SU-DHL-6 (cell line): ENCODE measurements around the gene ELL2.

ENCODE experiments used
- H2AFZ ChIP-seq: fragments of 200-600 bp; sonication (generic); 2 replicates; pipeline ENCODE4 v1.6.1; 2014; ENCODE audit warnings: low read depth, mild to moderate bottlenecking, moderate library complexity, mixed read lengths, antibody characterized with exemption, low read length; ENCODE audit not compliant: severe bottlenecking
- H3F3A ChIP-seq: fragments of 200-600 bp; shearing (Covaris generic); 2 replicates; pipeline ENCODE4 v1.6.0; 2016; ENCODE audit warnings: antibody characterized with exemption, mild to moderate bottlenecking; ENCODE audit not compliant: insufficient read depth
- H3K27ac ChIP-seq: fragments of 200-600 bp; sonication (generic); 2 replicates; pipeline ENCODE4 v1.5.1; 2016; ENCODE audit warnings: low read depth, mild to moderate bottlenecking, low read length, moderate library complexity, mixed read lengths
- H3K27me3 ChIP-seq: fragments of 200-600 bp; sonication (generic), shearing (Covaris generic); 2 replicates; pipeline ENCODE4 v1.6.0; 2014; ENCODE audit warnings: mild to moderate bottlenecking, low read length
- H3K36me3 ChIP-seq: fragments of 200-600 bp; sonication (generic); 2 replicates; pipeline ENCODE4 v1.6.1; 2014; ENCODE audit warnings: mild to moderate bottlenecking, low read length, mixed read lengths
- H3K4me2 ChIP-seq: fragments of 300-600, 200-600 bp; shearing (Covaris generic), sonication (generic); 2 replicates; pipeline ENCODE4 v1.6.0; 2014; ENCODE audit warnings: low read length, low read depth, mild to moderate bottlenecking; ENCODE audit not compliant: poor library complexity, severe bottlenecking
- H3K4me3 ChIP-seq: fragments of 200-600 bp; sonication (generic); 2 replicates; pipeline ENCODE4 v1.5.1; 2014; ENCODE audit warnings: antibody characterized with exemption, low read length, mild to moderate bottlenecking, mixed read lengths; ENCODE audit not compliant: insufficient read depth, poor library complexity, severe bottlenecking
- H3K79me2 ChIP-seq: fragments of 200-600 bp; sonication (generic); 2 replicates; pipeline ENCODE4 v1.6.1; 2014; ENCODE audit warnings: mild to moderate bottlenecking, low read length, moderate library complexity; ENCODE audit not compliant: insufficient read depth
- H3K9ac ChIP-seq: fragments of 200-600 bp; sonication (generic); 2 replicates; pipeline ENCODE4 v1.7.0; 2014; ENCODE audit warnings: mild to moderate bottlenecking, low read length
- H3K9me2 ChIP-seq: fragments of 200-600 bp; sonication (generic); replicated peaks from 2 replicates; pipeline ENCODE4 v1.6.1; 2014; ENCODE audit warnings: low read length; ENCODE audit not compliant: insufficient read depth
- H3K9me3 ChIP-seq: fragments of 200-600 bp; sonication (generic); 2 replicates; pipeline ENCODE4 v1.6.1; 2014; ENCODE audit warnings: low read length, mixed read lengths; ENCODE audit not compliant: insufficient read depth
- H4K20me1 ChIP-seq: fragments of 200-600 bp; sonication (generic); 2 replicates; pipeline ENCODE4 v1.6.1; 2014; ENCODE audit warnings: low read depth, mild to moderate bottlenecking, antibody characterized with exemption, low read length, moderate library complexity, mixed read lengths
- CTCF ChIP-seq: fragments of 200-600 bp; sonication (generic); IDR thresholded peaks from one replicate; pipeline ENCODE4 v1.5.1; 2017; ENCODE audit warnings: antibody characterized with exemption, mild to moderate bottlenecking, low read length, moderate library complexity; ENCODE audit not compliant: insufficient read depth, poor library complexity, severe bottlenecking
- EZH2phosphoT487 ChIP-seq: fragments of 200-600 bp; sonication (generic), shearing (Covaris generic); conservative IDR thresholded peaks from 2 replicates; pipeline ENCODE4 v1.6.1; 2018; ENCODE audit warnings: mild to moderate bottlenecking, antibody characterized with exemption, low read length, moderate library complexity, mixed read lengths

ELL2 gene

GRCh38 chr5:95884511-95884910, 77.1 kb downstream of the ELL2 start:
- H3K9ac ChIP-seq = no peak overlapping the region
- no peak overlapping the region for H3K4me2 ChIP-seq
- H3F3A ChIP-seq = no peaks in the 10 kb centered on the region
- H3K79me2 ChIP-seq = no peaks in the 10 kb centered on the region
- no peaks in the 10 kb centered on the region for H3K9me3 ChIP-seq
- no peak overlapping the region for H3K27ac ChIP-seq
- H3K36me3 ChIP-seq = no peaks in the 10 kb centered on the region
- TF ChIP-seq EZH2phosphoT487 = no peak
- no peak overlapping the region for H2AFZ ChIP-seq
- H3K4me3 ChIP-seq = no peak overlapping the region
- H3K27me3 ChIP-seq = no peaks in the 10 kb centered on the region
- no peaks in the 10 kb centered on the region for H3K9me2 ChIP-seq
- H4K20me1 ChIP-seq = no peaks in the 10 kb centered on the region

GRCh38 chr5:95884017-95884325, 77.7 kb downstream of the ELL2 start:
- no peak overlapping the region for H3K4me2 ChIP-seq

GRCh38 chr5:95883185-95884016, 78.2 kb downstream of the ELL2 start:
- no peak overlapping the region for H3K4me2 ChIP-seq
- H4K20me1 ChIP-seq = no peaks in the 10 kb centered on the region
- no peak overlapping the region for H3K9ac ChIP-seq
- no peaks in the 10 kb centered on the region for H3K79me2 ChIP-seq
- no peaks in the 10 kb centered on the region for H3K27me3 ChIP-seq
- no peaks in the 10 kb centered on the region for H3K9me2 ChIP-seq
- H3K27ac ChIP-seq = no peak overlapping the region
- H3K36me3 ChIP-seq = no peaks in the 10 kb centered on the region
- TF ChIP-seq EZH2phosphoT487 (no peak), CTCF (no peak)
- H3K9me3 ChIP-seq = no peaks in the 10 kb centered on the region
- H2AFZ ChIP-seq = no peak overlapping the region
- H3K4me3 ChIP-seq = no peak overlapping the region
- no peaks in the 10 kb centered on the region for H3F3A ChIP-seq

More at GRCh38 chr5:95884017-95884325, 77.7 kb downstream of the ELL2 start:
- Histone ChIP-seq H3K27me3 (no peaks in the 10 kb centered on the region), H3F3A (no peaks in the 10 kb centered on the region), H3K27ac (no peak overlapping the region), H3K9me3 (no peaks in the 10 kb centered on the region), H3K9ac (no peak overlapping the region), H3K36me3 (no peaks in the 10 kb centered on the region), H3K79me2 (no peaks in the 10 kb centered on the region), H3K9me2 (no peaks in the 10 kb centered on the region), H2AFZ (no peak overlapping the region), H4K20me1 (no peaks in the 10 kb centered on the region), H3K4me3 (no peak overlapping the region)
- TF ChIP-seq CTCF = no peak
- TF ChIP-seq EZH2phosphoT487 = no peak

- no peaks in the 10 kb centered on the region for H3K9me2 ChIP-seq
- no peaks in the 10 kb centered on the region for H3K27me3 ChIP-seq
- no peaks in the 10 kb centered on the region for H3F3A ChIP-seq
These were observed 79.8 kb downstream of the ELL2 start for GRCh38 chr5:95881833-95882232.

More at GRCh38 chr5:95881833-95882232, 79.8 kb downstream of the ELL2 start:
- no peak overlapping the region for H3K9ac ChIP-seq
- H3K36me3 ChIP-seq = no peaks in the 10 kb centered on the region
- no peak overlapping the region for H3K27ac ChIP-seq
- H2AFZ ChIP-seq = no peak overlapping the region
- no peak overlapping the region for H3K4me2 ChIP-seq
- H3K9me3 ChIP-seq = no peaks in the 10 kb centered on the region
- TF ChIP-seq CTCF (no peak), EZH2phosphoT487 (no peak)
- no peaks in the 10 kb centered on the region for H4K20me1 ChIP-seq
- no peak overlapping the region for H3K4me3 ChIP-seq
- H3K79me2 ChIP-seq = no peaks in the 10 kb centered on the region
